KMS-11 (cell line): ENCODE measurements around the gene MYO15A.

ENCODE experiments used
- H2AFZ ChIP-seq: fragments of 200-600 bp; sonication (generic); 2 replicates; pipeline ENCODE4 v1.6.1; 2016; ENCODE audit warnings: antibody characterized with exemption, mixed run types, low read depth
- H3K27ac ChIP-seq: fragments of 200-600 bp; sonication (generic); 2 replicates; pipeline ENCODE4 v1.6.1; 2016; ENCODE audit warnings: mild to moderate bottlenecking, mixed run types
- H3K27me3 ChIP-seq: fragments of 200-600 bp; sonication (generic); 2 replicates; pipeline ENCODE4 v1.6.1; 2017; ENCODE audit warnings: mild to moderate bottlenecking, low read depth, mixed run types, moderate library complexity; ENCODE audit not compliant: insufficient read depth
- H3K36me3 ChIP-seq: fragments of 200-600 bp; sonication (generic); 2 replicates; pipeline ENCODE4 v1.6.1; 2017; ENCODE audit warnings: mild to moderate bottlenecking, mixed run types; ENCODE audit not compliant: insufficient read depth
- H3K4me1 ChIP-seq: fragments of 200-600 bp; sonication (generic); 2 replicates; pipeline ENCODE4 v1.6.1; 2016; ENCODE audit warnings: mild to moderate bottlenecking, low read depth, mixed run types; ENCODE audit not compliant: poor library complexity, severe bottlenecking
- H3K4me2 ChIP-seq: fragments of 200-600 bp; sonication (generic); 2 replicates; pipeline ENCODE4 v1.7.0; 2016; ENCODE audit warnings: mild to moderate bottlenecking, mixed run types
- H3K4me3 ChIP-seq: fragments of 200-600 bp; sonication (generic); IDR thresholded peaks from 2 replicates; pipeline ENCODE4 v1.6.1; 2017; ENCODE audit warnings: low read depth, low read length, mixed read lengths; ENCODE audit not compliant: insufficient read depth
- H3K79me2 ChIP-seq: fragments of 200-600 bp; sonication (generic); 2 replicates; pipeline ENCODE4 v1.6.1; 2016; ENCODE audit warnings: low read depth, mixed run types; ENCODE audit not compliant: insufficient read depth
- H3K9ac ChIP-seq: fragments of 200-600 bp; sonication (generic); 2 replicates; pipeline ENCODE4 v1.6.1; 2016; ENCODE audit warnings: mild to moderate bottlenecking, mixed run types
- H4K20me1 ChIP-seq: fragments of 200-600 bp; sonication (generic); 2 replicates; pipeline ENCODE4 v1.6.1; 2016; ENCODE audit warnings: mild to moderate bottlenecking, mixed run types; ENCODE audit not compliant: insufficient read depth
- CTCF ChIP-seq: fragments of 200-600 bp; sonication (generic); conservative IDR thresholded peaks from 2 replicates; pipeline ENCODE4 v1.6.1; 2017; ENCODE audit warnings: low read depth, mild to moderate bottlenecking, antibody characterized with exemption, low read length, moderate library complexity, mixed read lengths

Gene MYO15A

GRCh38 chr17:18201108-18201507, 92.6 kb downstream of the MYO15A start:
- no peak overlapping the region for H3K9ac ChIP-seq
- H3K27me3 ChIP-seq, result no peaks in the 10 kb centered on the region
- TF ChIP-seq CTCF, result no peak
- no peaks in the 10 kb centered on the region for H4K20me1 ChIP-seq
- H3K4me1 ChIP-seq, result no peaks in the 10 kb centered on the region
- no peak overlapping the region for H3K4me3 ChIP-seq
- no peak overlapping the region for H3K27ac ChIP-seq
- no peak overlapping the region for H3K4me2 ChIP-seq
- H3K36me3 ChIP-seq, result no peaks in the 10 kb centered on the region
- no peak overlapping the region for H2AFZ ChIP-seq
- H3K79me2 ChIP-seq, result no peaks in the 10 kb centered on the region; the same call in 1 of the 2 replicates

DNA sequence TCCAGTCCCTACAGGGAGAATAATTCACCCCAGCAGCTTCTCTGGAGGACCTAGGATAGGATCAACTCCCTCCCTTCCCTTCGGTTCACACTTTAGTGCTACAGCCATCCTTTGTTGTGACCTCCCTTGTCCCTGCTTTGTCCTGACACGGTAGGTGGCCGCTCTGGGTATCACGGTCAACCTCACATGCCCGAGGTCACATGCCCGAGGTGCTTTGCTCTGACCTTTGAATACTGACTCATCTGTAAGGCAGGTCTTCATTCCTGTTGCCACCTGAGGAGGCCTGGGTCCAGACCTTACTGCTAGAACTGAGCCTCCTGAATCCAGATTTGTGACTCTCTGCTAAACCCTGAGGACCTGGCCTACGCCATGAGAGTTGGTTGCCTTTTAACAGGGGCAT, 94.8 kb downstream of the MYO15A start:
- no peak overlapping the region for H3K4me2 ChIP-seq
- H3K27me3 ChIP-seq, result no peaks in the 10 kb centered on the region
- H3K79me2 ChIP-seq, result no peaks in the 10 kb centered on the region; the same call in 1 of the 2 replicates
- no peak overlapping the region for H3K9ac ChIP-seq
- H2AFZ ChIP-seq, result no peak overlapping the region
- H3K4me3 ChIP-seq, result no peak overlapping the region
- no peak overlapping the region for H3K27ac ChIP-seq
- no peaks in the 10 kb centered on the region for H4K20me1 ChIP-seq
- TF ChIP-seq CTCF, result no peak
- H3K4me1 ChIP-seq, result no peaks in the 10 kb centered on the region
- H3K36me3 ChIP-seq, result no peaks in the 10 kb centered on the region

DNA sequence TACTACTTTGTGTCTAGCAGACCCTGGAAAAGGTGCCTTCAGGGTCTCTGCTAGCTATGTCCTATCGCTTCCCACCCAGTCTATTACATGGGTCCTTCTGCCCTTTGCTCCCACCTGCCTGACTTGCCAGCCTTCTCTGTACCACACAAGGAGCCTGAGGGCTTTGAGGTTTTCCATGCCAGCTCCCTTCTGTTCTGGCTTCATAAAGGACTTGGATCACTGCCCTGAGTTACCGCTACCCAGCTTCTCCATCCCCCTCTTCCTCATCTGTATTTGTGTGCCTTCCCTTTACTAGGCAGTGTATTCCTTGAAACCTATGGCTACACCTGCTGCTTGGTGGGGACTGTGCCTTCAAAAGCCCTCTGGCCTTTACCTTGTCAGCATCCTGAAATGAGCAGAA, 97.3 kb downstream of the MYO15A start:
- H2AFZ ChIP-seq, result no peak overlapping the region
- H3K36me3 ChIP-seq, result no peaks in the 10 kb centered on the region
- H3K27ac ChIP-seq, result no peak overlapping the region
- H3K27me3 ChIP-seq, result no peaks in the 10 kb centered on the region
- no peak overlapping the region for H3K4me2 ChIP-seq
- H3K4me1 ChIP-seq, result no peaks in the 10 kb centered on the region
- no peaks in the 10 kb centered on the region for H4K20me1 ChIP-seq
- no peaks in the 10 kb centered on the region for H3K79me2 ChIP-seq
- TF ChIP-seq CTCF, result no peak
- H3K4me3 ChIP-seq, result no peak overlapping the region
- no peak overlapping the region for H3K9ac ChIP-seq

DNA sequence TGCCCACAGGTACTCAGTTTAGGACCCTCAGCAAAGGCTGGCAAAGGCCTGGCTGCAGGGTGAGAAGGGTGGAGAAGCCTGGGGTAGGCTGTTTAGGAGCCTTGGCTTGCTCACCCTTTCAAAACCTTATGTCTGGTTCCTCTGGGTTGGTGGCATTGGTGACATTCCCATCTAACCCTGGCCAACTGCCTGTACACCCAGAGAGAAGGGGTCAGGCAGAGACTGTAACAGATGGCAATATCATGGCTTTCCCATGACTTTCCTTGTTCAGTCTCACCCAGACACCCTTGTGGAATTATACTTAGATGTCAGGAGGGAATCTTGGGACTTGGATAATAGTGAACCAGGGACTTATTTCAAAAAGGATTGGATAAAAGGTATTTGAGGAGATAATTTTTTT, 98.4 kb downstream of the MYO15A start:
- H3K4me2 ChIP-seq, result no peak overlapping the region
- no peak overlapping the region for H3K9ac ChIP-seq
- H4K20me1 ChIP-seq, result no peaks in the 10 kb centered on the region
- H2AFZ ChIP-seq, result no peak overlapping the region
- no peak overlapping the region for H3K27ac ChIP-seq
- H3K36me3 ChIP-seq, result no peaks in the 10 kb centered on the region
- TF ChIP-seq CTCF, result no peak
- no peaks in the 10 kb centered on the region for H3K79me2 ChIP-seq
- H3K4me3 ChIP-seq, result no peak overlapping the region
- H3K27me3 ChIP-seq, result no peaks in the 10 kb centered on the region
- H3K4me1 ChIP-seq, result no peaks in the 10 kb centered on the region
